Mesendoderm (in vitro differentiated cells): ENCODE results near the gene AFAP1.

Experiments
- DNase-seq: peaks from one replicate; pipeline ENCODE4 v3.0.0; 2013
- H2AK5ac ChIP-seq: 2 replicates; pipeline ENCODE4 v1.6.1; 2013; ENCODE audit warnings: low read length, inconsistent platforms
- H2BK120ac ChIP-seq: 2 replicates; pipeline ENCODE4 v1.6.1; 2013; ENCODE audit warnings: low read depth, mild to moderate bottlenecking, low read length, moderate library complexity, mixed read lengths
- H2BK15ac ChIP-seq: replicated peaks from 2 replicates; pipeline ENCODE4 v1.6.1; 2013; ENCODE audit warnings: low read depth, mild to moderate bottlenecking, moderate library complexity
- H2BK5ac ChIP-seq: 2 replicates; pipeline ENCODE4 v1.6.1; 2013; ENCODE audit warnings: low read length, inconsistent platforms
- H3K18ac ChIP-seq: 2 replicates; pipeline ENCODE4 v1.6.1; 2013; ENCODE audit warnings: mild to moderate bottlenecking, low read length, mixed read lengths
- H3K23ac ChIP-seq: one replicate; pipeline ENCODE4 v1.6.1; 2013; ENCODE audit warnings: low read length
- H3K27ac ChIP-seq: 2 replicates; pipeline ENCODE4 v1.5.1; 2013; ENCODE audit warnings: low read depth, mild to moderate bottlenecking, inconsistent platforms, low read length, moderate library complexity
- H3K27me3 ChIP-seq: 2 replicates; pipeline ENCODE4 v1.6.1; 2013; ENCODE audit warnings: low read length, control low read depth, mild to moderate bottlenecking, inconsistent platforms; ENCODE audit not compliant: insufficient read depth, poor library complexity
- H3K36me3 ChIP-seq: 2 replicates; pipeline ENCODE4 v1.6.1; 2013; ENCODE audit warnings: low read length, inconsistent platforms; ENCODE audit not compliant: control insufficient read depth, insufficient read depth
- H3K4ac ChIP-seq: one replicate; pipeline ENCODE4 v1.6.1; 2013; ENCODE audit warnings: low read depth, mild to moderate bottlenecking, low read length, moderate library complexity
- H3K4me1 ChIP-seq: 2 replicates; pipeline ENCODE4 v1.6.1; 2013; ENCODE audit warnings: low read depth, low read length, inconsistent platforms; ENCODE audit not compliant: control insufficient read depth
- H3K4me2 ChIP-seq: 2 replicates; pipeline ENCODE4 v1.6.1; 2013; ENCODE audit warnings: low read length
- H3K4me3 ChIP-seq: 2 replicates; pipeline ENCODE4 v1.5.1; 2013; ENCODE audit warnings: mild to moderate bottlenecking, low read length
- H3K56ac ChIP-seq: one replicate; pipeline ENCODE4 v1.6.1; 2013; ENCODE audit warnings: low read length
- H3K79me1 ChIP-seq: 2 replicates; pipeline ENCODE4 v1.6.1; 2013; ENCODE audit warnings: low read length, inconsistent platforms
- H3K79me2 ChIP-seq: 2 replicates; pipeline ENCODE4 v1.6.1; 2013; ENCODE audit warnings: mild to moderate bottlenecking, low read length; ENCODE audit not compliant: control insufficient read depth, insufficient read depth
- H3K9ac ChIP-seq: 2 replicates; pipeline ENCODE4 v1.6.1; 2013; ENCODE audit warnings: low read length, inconsistent platforms
- H4K5ac ChIP-seq: one replicate; pipeline ENCODE4 v1.6.1; 2013; ENCODE audit warnings: low read length
- H4K8ac ChIP-seq: one replicate; pipeline ENCODE4 v1.6.1; 2013; ENCODE audit warnings: low read depth, mild to moderate bottlenecking, control low read depth, low read length, moderate library complexity
- WGBS: extraction: QIAGEN DNeasy Blood & Tissue Kit; methylation state at CpG from one replicate; pipeline ENCODE4 v1.1.7; 2013; ENCODE audit warnings: low lambda C conversion rate, missing lambda C conversion rate; ENCODE audit not compliant: insufficient coverage; ENCODE audit errors: extremely low coverage; 5-methylcytosine and 5-hydroxymethylcytosine counted together

Gene AFAP1

GRCh38 chr4:7852568-7853185, 87.0 kb downstream of the AFAP1 start:
- no peak overlapping the region for H3K27ac ChIP-seq
- H4K8ac ChIP-seq, result no peak overlapping the region
- no peak overlapping the region for H3K56ac ChIP-seq
- no peaks in the 10 kb centered on the region for H3K36me3 ChIP-seq
- no peak overlapping the region for H3K9ac ChIP-seq
- H3K27me3 ChIP-seq, result no peaks in the 10 kb centered on the region
- H3K4me3 ChIP-seq, result no peak overlapping the region
- H3K79me1 ChIP-seq, result peaks cover 22% of the 10 kb centered on the region
- no peak overlapping the region for H2AK5ac ChIP-seq
- H4K5ac ChIP-seq, result no peak overlapping the region
- no peak overlapping the region for H3K18ac ChIP-seq
- no peak overlapping the region for H2BK5ac ChIP-seq
- H3K4me1 ChIP-seq, result no peaks in the 10 kb centered on the region
- no peak overlapping the region for H3K23ac ChIP-seq
- H2BK120ac ChIP-seq, result no peak overlapping the region
- H3K4ac ChIP-seq, result no peak overlapping the region
- DNase-seq, result no peak
- H3K79me2 ChIP-seq, result peaks cover 5% of the 10 kb centered on the region
- H3K4me2 ChIP-seq, result no peak overlapping the region
- no peak overlapping the region for H2BK15ac ChIP-seq
- WGBS, result no CpG with 5 or more reads among the region's 12 CpGs

DNA sequence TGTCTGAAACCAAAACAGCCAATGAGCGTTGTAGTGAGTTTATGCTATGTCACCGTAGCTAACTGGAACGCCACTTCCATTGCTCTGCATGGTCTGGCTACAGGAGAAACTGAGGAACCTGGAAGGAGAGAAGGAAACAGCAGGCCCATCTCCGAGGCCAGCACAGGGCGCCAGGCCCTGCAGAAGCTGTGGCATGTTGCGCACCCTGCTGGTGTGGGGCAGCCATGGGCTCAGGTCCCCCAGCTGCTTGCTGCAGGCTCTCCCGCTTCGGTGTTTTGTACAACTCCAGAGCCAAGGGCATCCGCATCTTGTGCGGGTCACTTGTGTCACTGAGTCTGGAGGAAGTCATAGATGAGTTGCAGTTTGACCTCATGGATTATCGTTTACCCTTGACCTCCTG, 89.2 kb downstream of the AFAP1 start:
- Histone ChIP-seq H2AK5ac (no peak overlapping the region), H4K5ac (no peak overlapping the region), H3K9ac (no peak overlapping the region), H3K36me3 (no peaks in the 10 kb centered on the region), H3K23ac (no peak overlapping the region), H3K18ac (no peak overlapping the region), H3K27me3 (no peaks in the 10 kb centered on the region), H3K79me1 (peaks cover 15% of the 10 kb centered on the region), H3K4me2 (no peak overlapping the region), H3K79me2 (peaks cover 3% of the 10 kb centered on the region), H3K4me1 (no peaks in the 10 kb centered on the region), H3K56ac (no peak overlapping the region), H4K8ac (no peak overlapping the region), H2BK15ac (no peak overlapping the region), H2BK5ac (no peak overlapping the region), H3K27ac (no peak overlapping the region), H3K4ac (no peak overlapping the region), H2BK120ac (no peak overlapping the region), H3K4me3 (no peak overlapping the region)
- no peak for DNase-seq
- no CpG with 5 or more reads among the region's 11 CpGs for WGBS

GRCh38 chr4:7847206-7847605, 92.5 kb downstream of the AFAP1 start:
- H4K5ac ChIP-seq, result no peak overlapping the region
- peaks cover 16% of the 10 kb centered on the region for H3K79me1 ChIP-seq
- H2BK120ac ChIP-seq, result no peak overlapping the region
- no peak for DNase-seq
- H3K4me3 ChIP-seq, result no peak overlapping the region
- H2BK15ac ChIP-seq, result no peak overlapping the region
- peaks cover 7% of the 10 kb centered on the region for H3K4me1 ChIP-seq
- no peak overlapping the region for H3K56ac ChIP-seq
- no peak overlapping the region for H3K4me2 ChIP-seq
- no peak overlapping the region for H3K27ac ChIP-seq
- H3K79me2 ChIP-seq, result peaks cover 3% of the 10 kb centered on the region
- H3K27me3 ChIP-seq, result no peaks in the 10 kb centered on the region
- H3K23ac ChIP-seq, result no peak overlapping the region
- WGBS, result no CpG with 5 or more reads among the region's 6 CpGs
- H3K9ac ChIP-seq, result no peak overlapping the region
- no peaks in the 10 kb centered on the region for H3K36me3 ChIP-seq
- H3K4ac ChIP-seq, result no peak overlapping the region
- H4K8ac ChIP-seq, result no peak overlapping the region
- H2AK5ac ChIP-seq, result no peak overlapping the region
- no peak overlapping the region for H3K18ac ChIP-seq
- H2BK5ac ChIP-seq, result no peak overlapping the region

- H3K27ac ChIP-seq, result no peak overlapping the region
Measured at GRCh38 chr4:7845493-7846128, 94.0 kb downstream of the AFAP1 start.

GRCh38 chr4:7844594-7844991, 95.1 kb downstream of the AFAP1 start:
- H2BK120ac ChIP-seq, result no peak overlapping the region
- no peak overlapping the region for H2BK5ac ChIP-seq
- no peak overlapping the region for H4K5ac ChIP-seq
- WGBS, result no CpG with 5 or more reads among the region's 11 CpGs
- H2AK5ac ChIP-seq, result no peak overlapping the region
- H3K23ac ChIP-seq, result no peak overlapping the region
- no peak overlapping the region for H4K8ac ChIP-seq
- peaks cover 7% of the 10 kb centered on the region for H3K4me1 ChIP-seq
- peaks cover 11% of the 10 kb centered on the region for H3K79me1 ChIP-seq
- H3K9ac ChIP-seq, result no peak overlapping the region
- no peak overlapping the region for H3K18ac ChIP-seq
- no peaks in the 10 kb centered on the region for H3K36me3 ChIP-seq
- no peak overlapping the region for H3K27ac ChIP-seq
- DNase-seq, result no peak
- no peak overlapping the region for H3K4me2 ChIP-seq
- H3K79me2 ChIP-seq, result no peaks in the 10 kb centered on the region
- no peak overlapping the region for H3K4me3 ChIP-seq
- peak overlapping the region; percentile 85 for H3K4ac ChIP-seq
- no peak overlapping the region for H3K56ac ChIP-seq
- no peak overlapping the region for H2BK15ac ChIP-seq
- H3K27me3 ChIP-seq, result no peaks in the 10 kb centered on the region

More at GRCh38 chr4:7845493-7846128, 94.0 kb downstream of the AFAP1 start:
- Histone ChIP-seq H3K4me1 (peaks cover 7% of the 10 kb centered on the region), H3K56ac (no peak overlapping the region), H2BK120ac (no peak overlapping the region), H3K79me1 (peaks cover 11% of the 10 kb centered on the region), H2BK15ac (no peak overlapping the region), H3K4me3 (no peak overlapping the region), H3K23ac (no peak overlapping the region), H3K4me2 (no peak overlapping the region), H4K5ac (no peak overlapping the region), H3K36me3 (no peaks in the 10 kb centered on the region), H2BK5ac (no peak overlapping the region), H3K9ac (no peak overlapping the region), H2AK5ac (no peak overlapping the region), H4K8ac (no peak overlapping the region), H3K18ac (no peak overlapping the region), H3K27me3 (no peaks in the 10 kb centered on the region), H3K4ac (no peak overlapping the region), H3K79me2 (no peaks in the 10 kb centered on the region)
- peak; percentile 52 for DNase-seq
- WGBS, result no CpG with 5 or more reads among the region's 13 CpGs
